HepG2 (cell line): ENCODE data around the gene PLIN4. TPM values are rescaled to one million over a fixed set of nuclear protein-coding genes. Genes with fewer than 3 reads are reported as not detected.

Experiments used
- BHLHE40 ChIP-seq: IDR thresholded peaks from 2 replicates; pipeline ENCODE4 v1.6.1; 2011; ENCODE audit warnings: low read length, improper control_type of control experiment
- CREB1 ChIP-seq, 2 experiments: fragments of 450-650 bp in 1 of 2; IDR thresholded peaks; 2 replicates each; pipeline ENCODE4 v1.6.1; 2016 to 2017; ENCODE audit warnings: control low read depth in 1 of 2, mild to moderate bottlenecking in 1 of 2, missing compliant biosample characterization in 1 of 2, missing genetic modification characterization in 1 of 2
- DR1 ChIP-seq: sonication (generic); formaldehyde crosslinking; IDR thresholded peaks from 2 replicates; pipeline ENCODE4 v1.8.0; 2021; ENCODE audit warnings: mild to moderate bottlenecking, missing genetic modification reagents, inconsistent platforms
- DRAP1 ChIP-seq: IDR thresholded peaks from 2 replicates; pipeline ENCODE4 v1.6.1; 2016; ENCODE audit warnings: missing genetic modification reagents, missing compliant biosample characterization
- EHMT2 ChIP-seq: fragments of 200-600 bp; sonication (generic); IDR thresholded peaks from 2 replicates; pipeline ENCODE4 v1.7.0; 2017; ENCODE audit warnings: antibody characterized with exemption, low read depth, low read length, borderline replicate concordance
- HDAC2 ChIP-seq: sonication (generic); formaldehyde crosslinking; IDR thresholded peaks from 2 replicates; pipeline ENCODE4 v1.4.0; 2020; ENCODE audit warnings: missing genetic modification reagents
- ISL2 ChIP-seq: sonication (generic); formaldehyde crosslinking; IDR thresholded peaks from 2 replicates; pipeline ENCODE4 v1.5.0; 2020; ENCODE audit warnings: missing genetic modification reagents
- KAT2B ChIP-seq: fragments of 150-350 bp; IDR thresholded peaks from 2 replicates; pipeline ENCODE4 v1.6.1; 2014; ENCODE audit warnings: low read depth, low read length, borderline replicate concordance
- KDM3A ChIP-seq: IDR thresholded peaks from 2 replicates; pipeline ENCODE4 v1.6.1; 2018; ENCODE audit warnings: low read depth, missing compliant biosample characterization
- MXI1 ChIP-seq: IDR thresholded peaks from 3 replicates; pipeline ENCODE4 v1.6.1; 2012; ENCODE audit warnings: low read depth, low read length, inconsistent platforms, borderline replicate concordance
- NFKBIZ ChIP-seq: IDR thresholded peaks from 2 replicates; pipeline ENCODE4 v1.6.1; 2018; ENCODE audit warnings: missing genetic modification reagents, missing compliant biosample characterization
- NR3C1 ChIP-seq: sonication (generic); formaldehyde crosslinking; IDR thresholded peaks from 2 replicates; pipeline ENCODE4 v1.4.0; 2020; ENCODE audit warnings: missing genetic modification reagents
- PHF21A ChIP-seq: sonication (generic); formaldehyde crosslinking; IDR thresholded peaks from 2 replicates; pipeline ENCODE4 v1.5.0; 2020; ENCODE audit warnings: mild to moderate bottlenecking, missing genetic modification reagents
- RCOR2 ChIP-seq: IDR thresholded peaks from 2 replicates; pipeline ENCODE4 v1.6.1; 2016; ENCODE audit warnings: missing biosample characterization, missing genetic modification reagents
- RXRA ChIP-seq: sonication (generic); formaldehyde crosslinking; IDR thresholded peaks from 2 replicates; pipeline ENCODE4 v1.5.1; 2020; ENCODE audit warnings: missing genetic modification reagents
- SKI ChIP-seq: fragments of 450-650 bp; IDR thresholded peaks from one replicate; pipeline ENCODE4 v1.6.1; 2018; ENCODE audit warnings: mild to moderate bottlenecking; ENCODE audit not compliant: partially characterized antibody
- SP4 ChIP-seq: sonication (generic); formaldehyde crosslinking; IDR thresholded peaks from 2 replicates; pipeline ENCODE4 v1.8.1; 2023; ENCODE audit warnings: mild to moderate bottlenecking, missing genetic modification reagents
- USF2 ChIP-seq, 2 experiments: sonication (generic) in 1 of 2; formaldehyde crosslinking in 1 of 2; IDR thresholded peaks; 2 replicates each; pipeline versions ENCODE4 v1.5.1 to v1.6.1; 2011 to 2020; ENCODE audit warnings: borderline replicate concordance in 1 of 2, low read depth in 1 of 2, low read length in 1 of 2, mild to moderate bottlenecking in 1 of 2, missing genetic modification reagents in 1 of 2, moderate library complexity in 1 of 2
- ZIK1 ChIP-seq: sonication (generic); formaldehyde crosslinking; IDR thresholded peaks from 2 replicates; pipeline ENCODE4 v1.5.0; 2020; ENCODE audit warnings: mild to moderate bottlenecking, low read depth, missing genetic modification reagents, borderline replicate concordance
- ZNF512B ChIP-seq: sonication (generic); formaldehyde crosslinking; IDR thresholded peaks from 2 replicates; pipeline ENCODE4 v1.5.1; 2020; ENCODE audit warnings: missing genetic modification reagents, mild to moderate bottlenecking, borderline replicate concordance
- ZNF780A ChIP-seq: sonication (generic); formaldehyde crosslinking; IDR thresholded peaks from 2 replicates; pipeline ENCODE4 v1.8.0; 2022; ENCODE audit warnings: mild to moderate bottlenecking, missing genetic modification reagents, moderate library complexity
- ZNF800 ChIP-seq: sonication (generic); formaldehyde crosslinking; IDR thresholded peaks from 2 replicates; pipeline ENCODE4 v1.4.0; 2020; ENCODE audit warnings: missing genetic modification reagents
- polyA plus RNA-seq, 8 experiments: library from polyadenylated mRNA; depleted of rRNA in 3 of 8; stranded (reverse) in 7 of 8; unstranded in 1 of 8; fragments of >200 nt; fragmentation: Illumina TruSeq in 4 of 8; extraction: Trizol in 4 of 8; gene quantifications; 2 replicates each; pipeline versions ENCODE4 v1.2.1 to v1.2.3, GENCODE V29; 2011 to 2016; ENCODE audit warnings: low read depth in 4 of 8, missing spikeins in 1 of 8, mixed read lengths in 1 of 8; ENCODE audit not compliant: insufficient read depth in 1 of 8
- total RNA-seq, 5 experiments: library from RNA; depleted of rRNA; stranded (reverse); fragments of >200 nt; fragmentation: Illumina TruSeq; extraction: Trizol; gene quantifications; 2 replicates each; pipeline ENCODE4 v1.2.3, GENCODE V29; 2016; ENCODE audit warnings: low read depth in 1 of 5

Gene PLIN4
- total and polyA plus RNA-seq, 2 of the 13 experiments (the other 11 are each of a cell fraction or from before 2014, with no cell fraction given), result 1.1 to 1.3 TPM

GRCh38 chr19:4471403-4472173 is 46.7 kb downstream of the PLIN4 start (continued):
- no peak for TF ChIP-seq ZNF512B (CRISPR knock-in tag)
- no peak for TF ChIP-seq KAT2B
- peak; percentile 53 for TF ChIP-seq SKI
- TF ChIP-seq DR1 (CRISPR knock-in tag), result no peak
- TF ChIP-seq SP4, result peak; percentile 98
- TF ChIP-seq KDM3A (CRISPR knock-in tag), result no peak
- peak; percentile 80 for TF ChIP-seq RXRA
- peak; percentile 89 for TF ChIP-seq CREB1 (IDR thresholded peaks at IDR 0.05)
- peak; percentile 85 for TF ChIP-seq CREB1 (CRISPR knock-in tag; IDR thresholded peaks at IDR 0.05)
- TF ChIP-seq ISL2 (CRISPR knock-in tag), result 0 out of 2 replicates have a peak, but pooled peaks have one; percentile 34
- TF ChIP-seq ZNF800 (CRISPR knock-in tag), result no peak
- TF ChIP-seq NR3C1, result no peak
- peak; percentile 99 for TF ChIP-seq USF2 (IDR thresholded peaks at IDR 0.05; ENCODE audit: low read depth, low read length)
- peak; percentile 96; the same call in 1 of the 2 replicates for TF ChIP-seq USF2 (CRISPR knock-in tag; IDR thresholded peaks at IDR 0.05; ENCODE audit: borderline replicate concordance)
- peak; percentile 15 for TF ChIP-seq PHF21A
- 0 out of 2 replicates have a peak, but pooled peaks have one; percentile 21 for TF ChIP-seq ZIK1 (CRISPR knock-in tag)
- TF ChIP-seq HDAC2 (CRISPR knock-in tag), result no peak
- no peak for TF ChIP-seq RCOR2 (CRISPR knock-in tag)
- TF ChIP-seq MXI1, result peak; percentile 36; the same call in 1 of the 3 replicates
- no peak for TF ChIP-seq EHMT2
- no peak for TF ChIP-seq NFKBIZ (CRISPR knock-in tag)
- TF ChIP-seq BHLHE40, result peak; percentile 81
- TF ChIP-seq ZNF780A (CRISPR knock-in tag), result no peak
- TF ChIP-seq DRAP1 (CRISPR knock-in tag), result peak; percentile 93
